Fibroblast of lung (primary cell): Measurements from ENCODE around the gene E2F6. TPM values are rescaled to one million over a fixed set of nuclear protein-coding genes. Genes with fewer than 3 reads are reported as not detected.
A peak's percentile ranks its signal among the peaks of the same experiment; 100 is the strongest.

Experiments
- DNase-seq, 2 donors: peaks; one replicate each; pipeline versions ENCODE4 v3.0.0 to v3.0.0-alpha.2; 2010; ENCODE audit warnings: low read depth in 2 of 2
- H2AFZ ChIP-seq: 2 replicates; pipeline ENCODE4 v1.5.1; 2012; ENCODE audit warnings: low read length, control low read depth, inconsistent platforms
- H3K27ac ChIP-seq: 2 replicates; pipeline ENCODE4 v1.5.1; 2011; ENCODE audit warnings: low read length, control low read depth; ENCODE audit not compliant: insufficient read depth
- H3K27me3 ChIP-seq: 2 replicates; pipeline ENCODE4 v1.5.1; 2011; ENCODE audit warnings: mild to moderate bottlenecking, low read length; ENCODE audit not compliant: control insufficient read depth, insufficient read depth
- H3K36me3 ChIP-seq: 2 replicates; pipeline ENCODE4 v1.5.1; 2011; ENCODE audit warnings: low read length; ENCODE audit not compliant: control insufficient read depth, insufficient read depth
- H3K4me1 ChIP-seq: 2 replicates; pipeline ENCODE4 v1.5.1; 2011; ENCODE audit warnings: low read length; ENCODE audit not compliant: control insufficient read depth, insufficient read depth; ENCODE audit errors: extremely low read depth
- H3K4me2 ChIP-seq: 2 replicates; pipeline ENCODE4 v1.5.1; 2011; ENCODE audit warnings: low read length, control low read depth; ENCODE audit not compliant: insufficient read depth; ENCODE audit errors: extremely low read depth
- H3K4me3 ChIP-seq, 4 experiments: fragments of 200-600 bp in 1 of 4; sonication (generic) in 1 of 4; replicated peaks in 1 of 4; 2 replicates each; pipeline ENCODE4 v1.5.1; 2011 to 2016; ENCODE audit warnings: low read length in 4 of 4, low read depth in 3 of 4, mild to moderate bottlenecking in 3 of 4, control low read depth in 2 of 4, inconsistent platforms in 1 of 4, mixed read lengths in 1 of 4; ENCODE audit not compliant: insufficient read depth in 1 of 4; ENCODE audit errors: control extremely low read depth in 1 of 4
- H3K79me2 ChIP-seq: 2 replicates; pipeline ENCODE4 v1.5.1; 2012; ENCODE audit warnings: mild to moderate bottlenecking, low read length, inconsistent platforms; ENCODE audit not compliant: control insufficient read depth, insufficient read depth
- H3K9ac ChIP-seq: 2 replicates; pipeline ENCODE4 v1.5.1; 2011; ENCODE audit warnings: mild to moderate bottlenecking, low read length, control low read depth; ENCODE audit not compliant: insufficient read depth
- H3K9me3 ChIP-seq: 2 replicates; pipeline ENCODE4 v1.5.1; 2012; ENCODE audit warnings: low read depth, low read length; ENCODE audit not compliant: control insufficient read depth, insufficient read depth
- H4K20me1 ChIP-seq: 2 replicates; pipeline ENCODE4 v1.5.1; 2011; ENCODE audit warnings: low read length; ENCODE audit not compliant: control insufficient read depth, insufficient read depth; ENCODE audit errors: extremely low read depth
- CTCF ChIP-seq, 2 donors: IDR thresholded peaks in 1 of 2; conservative IDR thresholded peaks in 1 of 2; 1 replicate in 1 of 2; 2 replicates in 1 of 2; pipeline ENCODE4 v1.5.1; 2011 to 2012; ENCODE audit warnings: low read length in 2 of 2, control low read depth in 1 of 2, inconsistent platforms in 1 of 2, low read depth in 1 of 2, mild to moderate bottlenecking in 1 of 2
- EZH2 ChIP-seq: IDR thresholded peaks from 2 replicates; pipeline ENCODE4 v1.5.1; 2012; ENCODE audit warnings: low read length, control low read depth, mild to moderate bottlenecking; ENCODE audit errors: missing control alignments
- polyA plus RNA-seq, 2 donors: library from polyadenylated mRNA; depleted of rRNA in 1 of 2; stranded (reverse) in 1 of 2; unstranded in 1 of 2; fragments of >200 nt; gene quantifications; 2 replicates each; pipeline ENCODE4 v1.2.1, GENCODE V29; 2011 to 2012; ENCODE audit warnings: missing spikeins in 1 of 2
- total RNA-seq: library from RNA; depleted of rRNA; stranded (reverse); fragments of >200 nt; gene quantifications from 2 replicates; pipeline ENCODE4 v1.2.1, GENCODE V29; 2014

The E2F6 gene
- total and polyA plus RNA-seq, 2 donors (not counting 1 experiment from before 2014, with no cell fraction given) = 10.2 to 13.0 TPM

GRCh38 chr2:11411768-11412448 lies 54.1 kb downstream of the E2F6 start:
- H2AFZ ChIP-seq = peak overlapping the region; percentile 51

GRCh38 chr2:11411244-11411643 lies 54.7 kb downstream of the E2F6 start:
- H2AFZ ChIP-seq = peak overlapping the region; percentile 28
- DNase-seq = no peak
- no peaks in the 10 kb centered on the region for H4K20me1 ChIP-seq
- H3K9me3 ChIP-seq = no peaks in the 10 kb centered on the region
- H3K4me3 ChIP-seq = no peak overlapping the region
- no peak overlapping the region for H3K9ac ChIP-seq
- no peaks in the 10 kb centered on the region for H3K36me3 ChIP-seq
- no peak overlapping the region for H3K27ac ChIP-seq
- no peak overlapping the region for H3K4me2 ChIP-seq
- no peaks in the 10 kb centered on the region for H3K27me3 ChIP-seq
- TF ChIP-seq EZH2 (no peak), CTCF (conservative IDR thresholded peaks at IDR 0.05 in 1 of 2, IDR thresholded peaks at IDR 0.05 in 1 of 2; ENCODE audit: low read depth in 1 of 2, low read length in 2 of 2) (no peak)
- H3K79me2 ChIP-seq = no peaks in the 10 kb centered on the region
- H3K4me1 ChIP-seq = peaks cover 12% of the 10 kb centered on the region

More at GRCh38 chr2:11411768-11412448, 54.1 kb downstream of the E2F6 start:
- peaks cover 6% of the 10 kb centered on the region for H3K4me1 ChIP-seq
- H3K36me3 ChIP-seq = no peaks in the 10 kb centered on the region
- no peaks in the 10 kb centered on the region for H4K20me1 ChIP-seq
- H3K27ac ChIP-seq = no peak overlapping the region
- peak overlapping the region; percentile 89 for H3K4me2 ChIP-seq
- H3K9ac ChIP-seq = no peak overlapping the region
- H3K4me3 ChIP-seq = peak overlapping the region; percentile 2 to 76 (median 46)
- H3K27me3 ChIP-seq = no peaks in the 10 kb centered on the region
- H3K79me2 ChIP-seq = no peaks in the 10 kb centered on the region
- DNase-seq = peak; percentile 21 to 72
- H3K9me3 ChIP-seq = no peaks in the 10 kb centered on the region
- peak; percentile 87 to 93 for TF ChIP-seq CTCF (conservative IDR thresholded peaks at IDR 0.05 in 1 of 2, IDR thresholded peaks at IDR 0.05 in 1 of 2; ENCODE audit: low read depth in 1 of 2, low read length in 2 of 2)
- TF ChIP-seq EZH2 = no peak

- Histone ChIP-seq H3K9me3 (no peaks in the 10 kb centered on the region), H3K4me1 (peaks cover 18% of the 10 kb centered on the region), H3K9ac (no peak overlapping the region), H3K36me3 (no peaks in the 10 kb centered on the region), H3K4me3 (no peak overlapping the region), H2AFZ (no peak overlapping the region), H3K79me2 (no peaks in the 10 kb centered on the region), H4K20me1 (no peaks in the 10 kb centered on the region), H3K4me2 (no peak overlapping the region), H3K27ac (no peak overlapping the region), H3K27me3 (no peaks in the 10 kb centered on the region)
- TF ChIP-seq CTCF (conservative IDR thresholded peaks at IDR 0.05 in 1 of 2, IDR thresholded peaks at IDR 0.05 in 1 of 2; ENCODE audit: low read depth in 1 of 2, low read length in 2 of 2) (no peak), EZH2 (no peak)
- no peak for DNase-seq
These were observed 55.9 kb downstream of the E2F6 start for GRCh38 chr2:11410101-11410500.
